ENCODE data around the gene LRBA. TPM values are rescaled to one million over a fixed set of nuclear protein-coding genes. Genes with fewer than 3 reads are reported as not detected.

LRBA gene
- polyA plus RNA-seq, 1 of the 3 experiments (the other 2 are of a cell fraction) = 11.4 TPM

GRCh38 chr4:150971901-150972300 is 43.2 kb downstream of the LRBA start:
- Histone ChIP-seq H3K4me3 (ENCODE audit: low read depth in 2 of 2, low read length in 1 of 2) (no peak overlapping the region), H3K9me3 (no peaks in the 10 kb centered on the region), H3K27me3 (ENCODE audit: insufficient read depth) (no peaks in the 10 kb centered on the region), H3K36me3 (replicated peaks in 1 of 2; ENCODE audit: control insufficient read depth in 1 of 2, insufficient read depth in 2 of 2, low read length in 1 of 2) (no peaks in the 10 kb centered on the region), H3K4me2 (no peak overlapping the region), H3F3A (replicated peaks; ENCODE audit: insufficient read depth) (no peaks in the 10 kb centered on the region), H3K79me2 (ENCODE audit: insufficient read depth) (0 out of 2 replicates have a peak, but pooled peaks cover 3% of the 10 kb centered on the region), H4K20me1 (ENCODE audit: insufficient read depth) (no peaks in the 10 kb centered on the region), H2AFZ (ENCODE audit: low read depth) (no peak overlapping the region), H3K9me2 (no peaks in the 10 kb centered on the region), H3K27ac (ENCODE audit: low read depth in 2 of 2, low read length in 1 of 2) (no peak overlapping the region), H3K4me1 (ENCODE audit: control insufficient read depth in 1 of 2, insufficient read depth in 2 of 2, low read depth in 1 of 2, low read length in 1 of 2) (peaks cover 0 to 6% of the 10 kb centered on the region in 2 experiments; a peak in 2 of 4 replicates), H3K9ac (no peak overlapping the region)
- TF ChIP-seq TEAD4 (IDR thresholded peaks at IDR 0.05; ENCODE audit: borderline replicate concordance, insufficient read depth) = no peak
- POLR2A ChIA-PET = no interaction called here
- DNase-seq = no peak
- CTCF ChIA-PET = interaction anchor here (0.9 to 1.4 kb wide), 3 partner anchors 34 to 989 kb away, joined by 3 to 4 read pairs (median 4); no protein-coding TSS in a partner anchor

DNA sequence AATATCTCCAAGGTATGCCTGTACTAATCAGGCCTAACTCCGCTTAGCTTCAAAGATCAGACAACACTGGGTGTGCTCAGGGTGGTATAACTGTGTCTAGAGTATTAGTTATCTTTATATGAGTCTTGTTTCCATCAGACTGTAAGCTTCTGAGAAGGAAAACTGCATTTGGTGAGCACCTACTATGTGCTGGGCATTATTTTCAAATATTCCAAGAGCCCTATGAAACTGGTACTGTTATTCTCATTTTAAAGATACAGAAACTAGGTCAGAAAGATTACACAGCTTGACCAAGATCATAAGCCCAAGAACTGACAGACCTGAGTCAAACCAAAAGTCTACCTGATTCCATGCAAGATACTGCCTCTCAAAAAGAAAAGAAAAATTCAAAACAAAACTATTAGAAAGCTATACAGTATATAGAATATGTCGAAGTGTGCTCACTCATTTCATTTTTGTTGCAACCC is 44.4 kb downstream of the LRBA start:
- TF ChIP-seq RFX5 (IDR thresholded peaks at IDR 0.05; ENCODE audit: low read length) = no peak
- no peak for TF ChIP-seq EP300 (IDR thresholded peaks at IDR 0.05; ENCODE audit: borderline replicate concordance in 1 of 2, low read depth in 1 of 2, low read length in 1 of 2)
- TF ChIP-seq YY1 (IDR thresholded peaks at IDR 0.05; ENCODE audit: low read depth) = no peak
- no peak for TF ChIP-seq SIN3A (IDR thresholded peaks at IDR 0.05; ENCODE audit: borderline replicate concordance, low read depth, low read length)
- no peak for TF ChIP-seq JUND (IDR thresholded peaks at IDR 0.05)
- TF ChIP-seq IRF3 (IDR thresholded peaks at IDR 0.05; ENCODE audit: low read depth, low read length) = no peak
- TF ChIP-seq FOSL2 (IDR thresholded peaks at IDR 0.05; ENCODE audit: borderline replicate concordance, low read depth) = no peak
- TF ChIP-seq MEF2A (IDR thresholded peaks at IDR 0.05; ENCODE audit: borderline replicate concordance, low read depth) = no peak
- TF ChIP-seq POLR2AphosphoS5 (IDR thresholded peaks at IDR 0.05; ENCODE audit: low read depth, low read length) = no peak
- TF ChIP-seq FOXM1 (IDR thresholded peaks at IDR 0.05; ENCODE audit: low read depth) = no peak
- TF ChIP-seq TEAD4 (IDR thresholded peaks at IDR 0.05; ENCODE audit: borderline replicate concordance, insufficient read depth) = no peak
- TF ChIP-seq, protein P1, sequence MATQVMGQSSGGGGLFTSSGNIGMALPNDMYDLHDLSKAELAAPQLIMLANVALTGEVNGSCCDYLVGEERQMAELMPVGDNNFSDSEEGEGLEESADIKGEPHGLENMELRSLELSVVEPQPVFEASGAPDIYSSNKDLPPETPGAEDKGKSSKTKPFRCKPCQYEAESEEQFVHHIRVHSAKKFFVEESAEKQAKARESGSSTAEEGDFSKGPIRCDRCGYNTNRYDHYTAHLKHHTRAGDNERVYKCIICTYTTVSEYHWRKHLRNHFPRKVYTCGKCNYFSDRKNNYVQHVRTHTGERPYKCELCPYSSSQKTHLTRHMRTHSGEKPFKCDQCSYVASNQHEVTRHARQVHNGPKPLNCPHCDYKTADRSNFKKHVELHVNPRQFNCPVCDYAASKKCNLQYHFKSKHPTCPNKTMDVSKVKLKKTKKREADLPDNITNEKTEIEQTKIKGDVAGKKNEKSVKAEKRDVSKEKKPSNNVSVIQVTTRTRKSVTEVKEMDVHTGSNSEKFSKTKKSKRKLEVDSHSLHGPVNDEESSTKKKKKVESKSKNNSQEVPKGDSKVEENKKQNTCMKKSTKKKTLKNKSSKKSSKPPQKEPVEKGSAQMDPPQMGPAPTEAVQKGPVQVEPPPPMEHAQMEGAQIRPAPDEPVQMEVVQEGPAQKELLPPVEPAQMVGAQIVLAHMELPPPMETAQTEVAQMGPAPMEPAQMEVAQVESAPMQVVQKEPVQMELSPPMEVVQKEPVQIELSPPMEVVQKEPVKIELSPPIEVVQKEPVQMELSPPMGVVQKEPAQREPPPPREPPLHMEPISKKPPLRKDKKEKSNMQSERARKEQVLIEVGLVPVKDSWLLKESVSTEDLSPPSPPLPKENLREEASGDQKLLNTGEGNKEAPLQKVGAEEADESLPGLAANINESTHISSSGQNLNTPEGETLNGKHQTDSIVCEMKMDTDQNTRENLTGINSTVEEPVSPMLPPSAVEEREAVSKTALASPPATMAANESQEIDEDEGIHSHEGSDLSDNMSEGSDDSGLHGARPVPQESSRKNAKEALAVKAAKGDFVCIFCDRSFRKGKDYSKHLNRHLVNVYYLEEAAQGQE (IDR thresholded peaks at IDR 0.05; ENCODE audit: low read depth, low read length) = no peak
- no peak for TF ChIP-seq EZH2phosphoT487 (IDR thresholded peaks at IDR 0.05; ENCODE audit: borderline replicate concordance, low read depth)
- no peak for TF ChIP-seq GABPA (IDR thresholded peaks at IDR 0.05; ENCODE audit: low read depth)
- no peak for TF ChIP-seq RXRA (IDR thresholded peaks at IDR 0.05; ENCODE audit: borderline replicate concordance, low read depth)
- CTCF ChIA-PET = interaction anchor here (1.0 kb wide), 1 partner anchor 24 kb away, joined by 3 read pairs; no protein-coding TSS in a partner anchor
- Histone ChIP-seq H3K9ac (no peak overlapping the region), H3F3A (replicated peaks; ENCODE audit: insufficient read depth) (no peaks in the 10 kb centered on the region), H3K9me3 (no peaks in the 10 kb centered on the region), H3K9me2 (no peaks in the 10 kb centered on the region), H2AFZ (ENCODE audit: low read depth) (no peak overlapping the region), H3K27ac (ENCODE audit: low read depth in 2 of 2, low read length in 1 of 2) (no peak overlapping the region), H3K36me3 (replicated peaks in 1 of 2; ENCODE audit: control insufficient read depth in 1 of 2, insufficient read depth in 2 of 2, low read length in 1 of 2) (no peaks in the 10 kb centered on the region), H3K4me2 (no peak overlapping the region), H3K27me3 (ENCODE audit: insufficient read depth) (no peaks in the 10 kb centered on the region), H3K4me3 (ENCODE audit: low read depth in 2 of 2, low read length in 1 of 2) (no peak overlapping the region), H3K4me1 (ENCODE audit: control insufficient read depth in 1 of 2, insufficient read depth in 2 of 2, low read depth in 1 of 2, low read length in 1 of 2) (peaks cover 0 to 6% of the 10 kb centered on the region in 2 experiments; a peak in 2 of 4 replicates), H3K79me2 (ENCODE audit: insufficient read depth) (0 out of 2 replicates have a peak, but pooled peaks cover 3% of the 10 kb centered on the region), H4K20me1 (ENCODE audit: insufficient read depth) (no peaks in the 10 kb centered on the region)
- POLR2A ChIA-PET = no interaction called here
- no peak for DNase-seq
- WGBS (ENCODE audit: low lambda C conversion rate) = 93% methylated on average over 2 of the region's 2 CpGs

All from SK-N-SH (cell line).